H9 (cell line): ENCODE measurements around the gene PRAMEF9. TPM values are rescaled to one million over a fixed set of nuclear protein-coding genes. Genes with fewer than 3 reads are reported as not detected.
"Not testable (repeated sequence)": the region's sequence is repeated elsewhere in the genome, so short reads cannot be mapped to it uniquely, and the experiment has no call there.

Experiments
- DNase-seq: peaks from one replicate; pipeline ENCODE4 v3.0.0-alpha.2; 2017
- H2AFZ ChIP-seq: one replicate; pipeline ENCODE4 v1.6.1; 2013; ENCODE audit warnings: mild to moderate bottlenecking, low read length, control low read depth, moderate library complexity
- H2AK5ac ChIP-seq: 2 replicates; pipeline ENCODE4 v1.6.1; 2013; ENCODE audit warnings: low read length, control low read depth, mixed read lengths; ENCODE audit not compliant: insufficient read length
- H2BK120ac ChIP-seq: one replicate; pipeline ENCODE4 v1.6.1; 2013; ENCODE audit warnings: low read depth, mild to moderate bottlenecking, low read length, control low read depth, inconsistent platforms; ENCODE audit not compliant: poor library complexity, severe bottlenecking
- H2BK12ac ChIP-seq: 2 replicates; pipeline ENCODE4 v1.6.1; 2013; ENCODE audit warnings: low read length, control low read depth, mixed read lengths, low read depth; ENCODE audit not compliant: insufficient read length
- H2BK15ac ChIP-seq: 2 replicates; pipeline ENCODE4 v1.6.1; 2013; ENCODE audit warnings: low read depth, low read length, control low read depth
- H2BK20ac ChIP-seq: one replicate; pipeline ENCODE4 v1.6.1; 2013; ENCODE audit warnings: low read depth, mild to moderate bottlenecking, low read length, control low read depth, inconsistent platforms; ENCODE audit not compliant: poor library complexity, severe bottlenecking
- H2BK5ac ChIP-seq: 2 replicates; pipeline ENCODE4 v1.6.1; 2013; ENCODE audit warnings: low read length, control low read depth, mixed read lengths; ENCODE audit not compliant: insufficient read length
- H3K14ac ChIP-seq: 2 replicates; pipeline ENCODE4 v1.6.1; 2013; ENCODE audit warnings: low read length, control low read depth; ENCODE audit not compliant: insufficient read depth
- H3K18ac ChIP-seq: 2 replicates; pipeline ENCODE4 v1.6.1; 2013; ENCODE audit warnings: low read depth, mild to moderate bottlenecking, mixed read lengths, low read length, control low read depth; ENCODE audit not compliant: insufficient read length
- H3K23ac ChIP-seq: 2 replicates; pipeline ENCODE4 v1.6.1; 2013; ENCODE audit warnings: low read length, control low read depth, mixed read lengths, low read depth; ENCODE audit not compliant: insufficient read length
- H3K23me2 ChIP-seq: 2 replicates; pipeline ENCODE4 v1.6.1; 2013; ENCODE audit warnings: low read depth, mild to moderate bottlenecking, mixed read lengths, low read length, control low read depth; ENCODE audit not compliant: insufficient read length, poor library complexity, severe bottlenecking
- H3K27ac ChIP-seq: 2 replicates; pipeline ENCODE4 v1.5.1; 2013; ENCODE audit warnings: low read length, control low read depth, mixed read lengths, low read depth; ENCODE audit not compliant: insufficient read length
- H3K27me3 ChIP-seq: 2 replicates; pipeline ENCODE4 v1.6.1; 2013; ENCODE audit warnings: low read length, control low read depth, inconsistent platforms; ENCODE audit not compliant: insufficient read depth
- H3K4ac ChIP-seq: 2 replicates; pipeline ENCODE4 v1.6.1; 2013; ENCODE audit warnings: low read depth, mild to moderate bottlenecking, control low read depth, inconsistent platforms, low read length, moderate library complexity
- H3K4me1 ChIP-seq: 2 replicates; pipeline ENCODE4 v1.6.1; 2013; ENCODE audit warnings: low read length, control low read depth, inconsistent platforms; ENCODE audit not compliant: insufficient read depth
- H3K4me2 ChIP-seq: 2 replicates; pipeline ENCODE4 v1.6.1; 2013; ENCODE audit warnings: low read length, control low read depth, mixed read lengths; ENCODE audit not compliant: insufficient read length, insufficient read depth
- H3K56ac ChIP-seq: 2 replicates; pipeline ENCODE4 v1.6.1; 2013; ENCODE audit warnings: low read depth, mild to moderate bottlenecking, mixed read lengths, low read length, control low read depth; ENCODE audit not compliant: insufficient read length
- H3K79me1 ChIP-seq: 2 replicates; pipeline ENCODE4 v1.6.1; 2013; ENCODE audit warnings: low read depth, mild to moderate bottlenecking, moderate library complexity, low read length, control low read depth, inconsistent platforms; ENCODE audit not compliant: insufficient read depth, poor library complexity, severe bottlenecking
- H3K79me2 ChIP-seq: 2 replicates; pipeline ENCODE4 v1.6.1; 2013; ENCODE audit warnings: low read length, control low read depth, inconsistent platforms; ENCODE audit not compliant: insufficient read depth
- H3K9ac ChIP-seq: 2 replicates; pipeline ENCODE4 v1.6.1; 2013; ENCODE audit warnings: low read length, control low read depth, mixed read lengths; ENCODE audit not compliant: insufficient read length; ENCODE audit errors: extremely low read depth
- H3K9me3 ChIP-seq: one replicate; pipeline ENCODE4 v1.6.1; 2013; ENCODE audit warnings: low read depth, low read length, inconsistent platforms; ENCODE audit not compliant: control insufficient read depth
- H3T11ph ChIP-seq: one replicate; pipeline ENCODE4 v1.6.1; 2013; ENCODE audit warnings: mild to moderate bottlenecking, low read length, control low read depth, inconsistent platforms
- H4K20me1 ChIP-seq: one replicate; pipeline ENCODE4 v1.6.1; 2013; ENCODE audit not compliant: control insufficient read depth, insufficient read length, insufficient read depth
- H4K5ac ChIP-seq: 2 replicates; pipeline ENCODE4 v1.6.1; 2013; ENCODE audit warnings: low read depth, mild to moderate bottlenecking, mixed read lengths, low read length, control low read depth; ENCODE audit not compliant: insufficient read length
- H4K8ac ChIP-seq: replicated peaks from 2 replicates; pipeline ENCODE4 v1.6.1; 2013; ENCODE audit warnings: low read length, control low read depth, mixed read lengths, low read depth; ENCODE audit not compliant: insufficient read length
- H4K91ac ChIP-seq: 2 replicates; pipeline ENCODE4 v1.6.1; 2013; ENCODE audit warnings: low read depth, mild to moderate bottlenecking, moderate library complexity, mixed read lengths, low read length, control low read depth; ENCODE audit not compliant: insufficient read length
- H3K27ac Mint-ChIP-seq, 3 experiments: 2 replicates in 2 of 3; 3 replicates in 1 of 3; pipeline ENCODE4 v1.8.0; 2020 to 2021; ENCODE audit warnings: mixed read lengths in 3 of 3, mild to moderate bottlenecking in 1 of 3, moderate library complexity in 1 of 3
- H3K27me3 Mint-ChIP-seq: 2 replicates; pipeline ENCODE4 v1.8.0; 2021; ENCODE audit warnings: low read depth, mild to moderate bottlenecking, moderate library complexity, mixed read lengths
- H3K36me3 Mint-ChIP-seq, 3 experiments: 2 replicates in 2 of 3; 3 replicates in 1 of 3; pipeline ENCODE4 v1.8.0; 2020 to 2021; ENCODE audit warnings: low read depth in 3 of 3, mixed read lengths in 3 of 3; ENCODE audit not compliant: insufficient read depth in 1 of 3
- H3K4me1 Mint-ChIP-seq, 2 experiments: 2 replicates each; pipeline ENCODE4 v1.8.0; 2020; ENCODE audit warnings: mixed read lengths in 2 of 2
- H3K4me3 Mint-ChIP-seq, 2 experiments: 2 replicates in 1 of 2; 3 replicates in 1 of 2; pipeline ENCODE4 v1.8.0; 2020 to 2021; ENCODE audit warnings: mild to moderate bottlenecking in 2 of 2, mixed read lengths in 2 of 2, moderate library complexity in 1 of 2
- H3K9me3 Mint-ChIP-seq, 2 experiments: 2 replicates in 1 of 2; 3 replicates in 1 of 2; pipeline ENCODE4 v1.8.0; 2020; ENCODE audit warnings: mild to moderate bottlenecking in 2 of 2, mixed read lengths in 2 of 2, moderate library complexity in 1 of 2
- WGBS: extraction: QIAGEN DNeasy Blood & Tissue Kit; methylation state at CpG from one replicate; pipeline ENCODE4 v1.1.7; 2013; ENCODE audit warnings: missing lambda C conversion rate, low lambda C conversion rate, mixed read lengths; ENCODE audit not compliant: insufficient read length; ENCODE audit errors: extremely low coverage; 5-methylcytosine and 5-hydroxymethylcytosine counted together
- total RNA-seq: library from RNA; stranded (reverse); gene quantifications from 2 replicates; pipeline ENCODE4 v1.2.1, GENCODE V29; 2021

Gene PRAMEF9
- total RNA-seq, 1 experiment from 2014 or later = not detected

DNA sequence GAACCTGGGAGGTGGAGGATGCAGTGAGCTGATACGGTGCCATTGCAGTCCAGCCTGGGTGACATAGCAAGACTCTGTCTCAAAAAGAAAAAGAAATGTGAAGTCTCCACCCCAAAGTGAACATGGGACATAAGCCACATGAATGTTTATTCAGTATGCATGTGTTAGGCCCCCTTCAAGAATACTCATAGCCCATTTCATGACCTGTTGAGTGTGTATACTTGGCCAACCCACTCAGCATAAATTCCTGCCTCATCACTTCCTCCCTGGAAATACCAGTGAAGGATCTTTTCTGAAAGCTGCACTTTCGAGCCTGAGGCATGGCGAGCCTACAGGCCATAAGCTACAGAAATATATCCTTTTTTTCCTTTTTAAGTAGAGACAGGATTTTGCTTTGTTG lies 47.6 kb downstream of the PRAMEF9 start:
- not testable (repeated sequence) for H2BK120ac ChIP-seq, H4K8ac ChIP-seq, H3K9ac ChIP-seq, H3K79me1 ChIP-seq, H3K27me3 ChIP-seq, H3K23ac ChIP-seq, H4K20me1 ChIP-seq, H3K4me2 ChIP-seq, H3K23me2 ChIP-seq, H3K18ac ChIP-seq, H2BK20ac ChIP-seq, H3K27me3 Mint-ChIP-seq, H3K27ac ChIP-seq, H3T11ph ChIP-seq, H3K14ac ChIP-seq, H3K9me3 ChIP-seq, H3K56ac ChIP-seq, H2BK5ac ChIP-seq, H2BK15ac ChIP-seq, H3K4me1 ChIP-seq, H4K91ac ChIP-seq, H2AK5ac ChIP-seq, H3K4me1 Mint-ChIP-seq, H2BK12ac ChIP-seq, H3K9me3 Mint-ChIP-seq, H3K36me3 Mint-ChIP-seq, H3K79me2 ChIP-seq, H3K4ac ChIP-seq, H3K4me3 Mint-ChIP-seq, H4K5ac ChIP-seq, H2AFZ ChIP-seq, H3K27ac Mint-ChIP-seq, DNase-seq
- WGBS = no CpG with 5 or more reads among the region's 3 CpGs

DNA sequence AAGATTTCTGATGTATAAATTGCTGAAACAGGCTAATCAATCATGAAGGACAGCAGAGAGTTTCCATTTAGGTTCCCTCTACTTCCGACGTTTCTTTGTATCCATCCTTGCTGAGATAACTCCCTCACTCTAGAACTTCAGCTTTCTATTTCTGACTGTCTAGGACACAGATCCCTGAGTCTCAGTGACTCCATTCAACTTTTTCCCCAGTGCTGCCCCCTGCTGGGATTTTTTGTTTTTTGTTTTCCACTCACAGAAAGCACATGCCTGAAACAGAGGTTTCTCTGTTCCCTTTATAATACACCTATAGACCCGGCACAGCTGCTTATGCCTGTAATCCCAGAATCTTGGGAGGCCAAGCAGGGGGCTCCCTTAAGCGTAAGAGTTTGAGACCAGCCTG lies 51.1 kb downstream of the PRAMEF9 start:
- no CpG with 5 or more reads among the region's 4 CpGs for WGBS
- not testable (repeated sequence) for H3T11ph ChIP-seq

More for the DNA sequence above, 51.1 kb downstream of the PRAMEF9 start:
- H2AFZ ChIP-seq, H3K4me1 ChIP-seq, H3K9ac ChIP-seq, H3K18ac ChIP-seq, H3K27ac ChIP-seq, H3K27me3 Mint-ChIP-seq, H3K14ac ChIP-seq, H3K4me1 Mint-ChIP-seq, H3K4ac ChIP-seq, H2BK20ac ChIP-seq, H4K5ac ChIP-seq, H2AK5ac ChIP-seq, H3K4me2 ChIP-seq, H3K79me2 ChIP-seq, H3K23me2 ChIP-seq, H2BK15ac ChIP-seq, H3K4me3 Mint-ChIP-seq, H4K91ac ChIP-seq, H3K79me1 ChIP-seq, H3K27me3 ChIP-seq, H4K20me1 ChIP-seq, H3K56ac ChIP-seq, H3K23ac ChIP-seq, H2BK5ac ChIP-seq, H4K8ac ChIP-seq, H3K27ac Mint-ChIP-seq, H2BK120ac ChIP-seq, DNase-seq, H2BK12ac ChIP-seq: not testable (repeated sequence)
- peaks cover 30% of the 10 kb centered on the region for H3K9me3 ChIP-seq
- Mint-ChIP-seq H3K36me3 (peaks cover 6 to 17% (median 9%) of the 10 kb centered on the region in 3 experiments), H3K9me3 (peaks cover 27 to 28% of the 10 kb centered on the region in 2 experiments)
